Measurements from ENCODE around the gene CHAF1A.

The CHAF1A gene

GRCh38 chr19:4434391-4434790, 32.0 kb downstream of the CHAF1A start:
- Histone ChIP-seq H3K4me1 (ENCODE audit: control insufficient read depth, insufficient read depth, low read length, poor library complexity, severe bottlenecking) (no peaks in the 10 kb centered on the region), H3K27me3 (replicated peaks; ENCODE audit: control insufficient read depth, insufficient read depth, low read length, poor library complexity, severe bottlenecking) (no peaks in the 10 kb centered on the region), H3K27ac (ENCODE audit: insufficient read depth, low read length, poor library complexity, severe bottlenecking) (no peak overlapping the region), H3K36me3 (ENCODE audit: control insufficient read depth, insufficient read depth, low read length) (peaks cover 6% of the 10 kb centered on the region), H3K4me3 (ENCODE audit: insufficient read depth, low read depth, low read length, poor library complexity, severe bottlenecking) (no peak overlapping the region), H3K9me3 (ENCODE audit: control insufficient read depth, low read length) (no peaks in the 10 kb centered on the region)
- no peak for DNase-seq

GRCh38 chr19:4436231-4436630, 33.8 kb downstream of the CHAF1A start:
- no peaks in the 10 kb centered on the region for H3K36me3 ChIP-seq (ENCODE audit: control insufficient read depth, insufficient read depth, low read length)
- no peaks in the 10 kb centered on the region for H3K4me1 ChIP-seq (ENCODE audit: control insufficient read depth, insufficient read depth, low read length, poor library complexity, severe bottlenecking)
- no peak overlapping the region for H3K27ac ChIP-seq (ENCODE audit: insufficient read depth, low read length, poor library complexity, severe bottlenecking)
- no peak overlapping the region for H3K4me3 ChIP-seq (ENCODE audit: insufficient read depth, low read depth, low read length, poor library complexity, severe bottlenecking)
- no peaks in the 10 kb centered on the region for H3K9me3 ChIP-seq (ENCODE audit: control insufficient read depth, low read length)
- H3K27me3 ChIP-seq (replicated peaks; ENCODE audit: control insufficient read depth, insufficient read depth, low read length, poor library complexity, severe bottlenecking), result no peaks in the 10 kb centered on the region
- no peak for DNase-seq

- H3K4me1 ChIP-seq (ENCODE audit: control insufficient read depth, insufficient read depth, low read length, poor library complexity, severe bottlenecking), result no peaks in the 10 kb centered on the region
- no peaks in the 10 kb centered on the region for H3K27me3 ChIP-seq (replicated peaks; ENCODE audit: control insufficient read depth, insufficient read depth, low read length, poor library complexity, severe bottlenecking)
- no peaks in the 10 kb centered on the region for H3K9me3 ChIP-seq (ENCODE audit: control insufficient read depth, low read length)
- DNase-seq, result no peak
- H3K4me3 ChIP-seq (ENCODE audit: insufficient read depth, low read depth, low read length, poor library complexity, severe bottlenecking), result no peak overlapping the region
- no peak overlapping the region for H3K27ac ChIP-seq (ENCODE audit: insufficient read depth, low read length, poor library complexity, severe bottlenecking)
- no peaks in the 10 kb centered on the region for H3K36me3 ChIP-seq (ENCODE audit: control insufficient read depth, insufficient read depth, low read length)
These were observed 34.7 kb downstream of the CHAF1A start for GRCh38 chr19:4437103-4437502.

GRCh38 chr19:4439243-4439642, 36.8 kb downstream of the CHAF1A start:
- no peaks in the 10 kb centered on the region for H3K36me3 ChIP-seq (ENCODE audit: control insufficient read depth, insufficient read depth, low read length)
- no peak overlapping the region for H3K27ac ChIP-seq (ENCODE audit: insufficient read depth, low read length, poor library complexity, severe bottlenecking)
- H3K4me1 ChIP-seq (ENCODE audit: control insufficient read depth, insufficient read depth, low read length, poor library complexity, severe bottlenecking), result no peaks in the 10 kb centered on the region
- no peaks in the 10 kb centered on the region for H3K27me3 ChIP-seq (replicated peaks; ENCODE audit: control insufficient read depth, insufficient read depth, low read length, poor library complexity, severe bottlenecking)
- H3K4me3 ChIP-seq (ENCODE audit: insufficient read depth, low read depth, low read length, poor library complexity, severe bottlenecking), result no peak overlapping the region
- DNase-seq, result no peak
- no peaks in the 10 kb centered on the region for H3K9me3 ChIP-seq (ENCODE audit: control insufficient read depth, low read length)

GRCh38 chr19:4441994-4442818, 39.8 kb downstream of the CHAF1A start:
- Histone ChIP-seq H3K4me3 (ENCODE audit: insufficient read depth, low read depth, low read length, poor library complexity, severe bottlenecking) (no peak overlapping the region), H3K36me3 (ENCODE audit: control insufficient read depth, insufficient read depth, low read length) (peaks cover 25% of the 10 kb centered on the region), H3K27ac (ENCODE audit: insufficient read depth, low read length, poor library complexity, severe bottlenecking) (no peak overlapping the region), H3K4me1 (ENCODE audit: control insufficient read depth, insufficient read depth, low read length, poor library complexity, severe bottlenecking) (no peaks in the 10 kb centered on the region), H3K9me3 (ENCODE audit: control insufficient read depth, low read length) (no peaks in the 10 kb centered on the region), H3K27me3 (replicated peaks; ENCODE audit: control insufficient read depth, insufficient read depth, low read length, poor library complexity, severe bottlenecking) (no peaks in the 10 kb centered on the region)
- DNase-seq, result no peak

- no peak for DNase-seq
- Histone ChIP-seq H3K9me3 (ENCODE audit: control insufficient read depth, low read length) (no peaks in the 10 kb centered on the region), H3K27ac (ENCODE audit: insufficient read depth, low read length, poor library complexity, severe bottlenecking) (no peak overlapping the region), H3K4me3 (ENCODE audit: insufficient read depth, low read depth, low read length, poor library complexity, severe bottlenecking) (no peak overlapping the region), H3K4me1 (ENCODE audit: control insufficient read depth, insufficient read depth, low read length, poor library complexity, severe bottlenecking) (no peaks in the 10 kb centered on the region), H3K27me3 (replicated peaks; ENCODE audit: control insufficient read depth, insufficient read depth, low read length, poor library complexity, severe bottlenecking) (no peaks in the 10 kb centered on the region), H3K36me3 (ENCODE audit: control insufficient read depth, insufficient read depth, low read length) (peaks cover 31% of the 10 kb centered on the region)
These were observed 40.3 kb downstream of the CHAF1A start for GRCh38 chr19:4442819-4443146.

- H3K36me3 ChIP-seq (ENCODE audit: control insufficient read depth, insufficient read depth, low read length), result peaks cover 35% of the 10 kb centered on the region
- no peaks in the 10 kb centered on the region for H3K9me3 ChIP-seq (ENCODE audit: control insufficient read depth, low read length)
- H3K4me1 ChIP-seq (ENCODE audit: control insufficient read depth, insufficient read depth, low read length, poor library complexity, severe bottlenecking), result no peaks in the 10 kb centered on the region
- no peak for DNase-seq
- no peaks in the 10 kb centered on the region for H3K27me3 ChIP-seq (replicated peaks; ENCODE audit: control insufficient read depth, insufficient read depth, low read length, poor library complexity, severe bottlenecking)
- no peak overlapping the region for H3K27ac ChIP-seq (ENCODE audit: insufficient read depth, low read length, poor library complexity, severe bottlenecking)
- no peak overlapping the region for H3K4me3 ChIP-seq (ENCODE audit: insufficient read depth, low read depth, low read length, poor library complexity, severe bottlenecking)
These were observed 40.7 kb downstream of the CHAF1A start for GRCh38 chr19:4443188-4443587.

- Histone ChIP-seq H3K4me3 (ENCODE audit: insufficient read depth, low read depth, low read length, poor library complexity, severe bottlenecking) (no peak overlapping the region), H3K4me1 (ENCODE audit: control insufficient read depth, insufficient read depth, low read length, poor library complexity, severe bottlenecking) (no peaks in the 10 kb centered on the region), H3K36me3 (ENCODE audit: control insufficient read depth, insufficient read depth, low read length) (peaks cover 44% of the 10 kb centered on the region), H3K27ac (ENCODE audit: insufficient read depth, low read length, poor library complexity, severe bottlenecking) (no peak overlapping the region), H3K9me3 (ENCODE audit: control insufficient read depth, low read length) (no peaks in the 10 kb centered on the region), H3K27me3 (replicated peaks; ENCODE audit: control insufficient read depth, insufficient read depth, low read length, poor library complexity, severe bottlenecking) (no peaks in the 10 kb centered on the region)
- no peak for DNase-seq
These were observed 41.7 kb downstream of the CHAF1A start for GRCh38 chr19:4443966-4444764.

GRCh38 chr19:4444765-4445741, 42.6 kb downstream of the CHAF1A start:
- no peaks in the 10 kb centered on the region for H3K9me3 ChIP-seq (ENCODE audit: control insufficient read depth, low read length)
- DNase-seq, result no peak
- no peaks in the 10 kb centered on the region for H3K27me3 ChIP-seq (replicated peaks; ENCODE audit: control insufficient read depth, insufficient read depth, low read length, poor library complexity, severe bottlenecking)
- H3K4me3 ChIP-seq (ENCODE audit: insufficient read depth, low read depth, low read length, poor library complexity, severe bottlenecking), result no peak overlapping the region
- H3K36me3 ChIP-seq (ENCODE audit: control insufficient read depth, insufficient read depth, low read length), result peaks cover 52% of the 10 kb centered on the region
- no peak overlapping the region for H3K27ac ChIP-seq (ENCODE audit: insufficient read depth, low read length, poor library complexity, severe bottlenecking)
- H3K4me1 ChIP-seq (ENCODE audit: control insufficient read depth, insufficient read depth, low read length, poor library complexity, severe bottlenecking), result no peaks in the 10 kb centered on the region

Data from effector memory CD4-positive, alpha-beta T cell (primary cell).